ENCODE results near the gene DGKH.
"Not testable (repeated sequence)": the region's sequence is repeated elsewhere in the genome, so short reads cannot be mapped to it uniquely, and the experiment has no call there.

The DGKH gene

GRCh38 chr13:42063105-42063504 lies 14.7 kb downstream of the DGKH start:
- no peak for TF ChIP-seq CTCF (IDR thresholded peaks at IDR 0.05; ENCODE audit: insufficient read depth, missing control alignments)
- DNase-seq (ENCODE audit: insufficient read length, low spot score) (no peak), FAIRE-seq (no peak)

DNA sequence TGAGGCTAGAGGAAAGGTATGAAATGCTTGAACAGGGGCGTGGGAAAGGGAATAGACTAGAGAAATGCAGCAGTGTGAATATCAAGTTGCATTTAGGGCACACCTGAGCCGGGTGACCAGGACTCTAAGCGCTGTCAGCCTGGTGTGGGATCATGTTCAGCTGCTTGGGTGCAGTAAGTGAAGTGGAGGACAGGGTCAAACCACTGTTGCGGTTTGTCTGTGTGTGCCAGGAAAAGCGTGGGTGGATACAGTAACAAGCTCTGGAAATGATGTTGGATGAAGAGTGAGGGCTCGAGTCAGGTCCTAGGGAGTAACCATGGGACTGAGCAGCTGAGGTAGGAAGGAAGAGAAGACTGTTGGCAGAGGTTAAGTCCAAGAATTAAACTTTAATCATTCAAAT lies 15.8 kb downstream of the DGKH start:
- no peak for DNase-seq (ENCODE audit: insufficient read length, low spot score)
- FAIRE-seq: no peak
- no peak for TF ChIP-seq CTCF (IDR thresholded peaks at IDR 0.05; ENCODE audit: insufficient read depth, missing control alignments)

DNA sequence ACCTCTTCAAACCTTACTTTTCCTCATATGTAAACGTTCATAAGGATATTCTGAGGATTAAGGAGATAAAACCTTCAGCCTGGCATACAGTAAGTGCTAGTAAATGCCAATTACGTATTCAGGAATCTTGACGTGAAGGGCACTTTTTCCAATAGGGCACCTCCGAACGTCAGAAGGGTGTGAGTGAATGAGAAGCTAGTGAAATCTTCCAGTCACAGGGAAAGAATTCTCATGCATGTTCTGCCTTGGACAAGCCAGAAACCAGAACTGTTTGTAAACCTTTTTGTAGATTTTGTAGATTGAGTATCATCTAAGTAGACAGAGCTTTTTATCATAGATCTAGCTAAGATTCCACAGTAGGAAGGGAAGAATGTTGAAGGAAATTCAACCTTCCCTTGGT lies 16.5 kb downstream of the DGKH start:
- DNase-seq (ENCODE audit: insufficient read length, low spot score) (no peak), FAIRE-seq (no peak)
- TF ChIP-seq CTCF (IDR thresholded peaks at IDR 0.05; ENCODE audit: insufficient read depth, missing control alignments): no peak

- no peak for DNase-seq (ENCODE audit: insufficient read length, low spot score)
- FAIRE-seq: no peak
- TF ChIP-seq CTCF (IDR thresholded peaks at IDR 0.05; ENCODE audit: insufficient read depth, missing control alignments): no peak
Measured at GRCh38 chr13:42065414-42065813, 17.0 kb downstream of the DGKH start.

GRCh38 chr13:42066542-42066941 lies 18.1 kb downstream of the DGKH start:
- no peak for FAIRE-seq

DNA sequence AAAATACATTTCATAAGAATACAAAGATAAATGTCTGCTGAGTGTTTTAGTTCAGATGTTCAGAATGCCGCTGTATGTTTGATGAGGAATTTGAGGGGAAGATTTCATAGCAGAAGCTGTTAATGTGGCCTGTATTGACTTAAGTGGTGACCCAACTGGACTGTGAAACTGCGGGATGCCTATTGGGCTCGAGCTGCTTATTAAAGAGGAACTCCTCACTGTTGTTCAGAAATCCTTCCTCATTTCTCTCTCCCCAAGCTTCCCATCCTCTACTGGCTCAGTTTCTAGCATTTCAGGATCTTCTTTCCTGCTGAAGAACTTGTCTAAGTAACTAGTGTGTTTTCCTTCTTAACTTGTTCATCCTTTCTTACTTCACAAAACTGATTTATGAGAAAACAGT lies 20.4 kb downstream of the DGKH start:
- TF ChIP-seq CTCF (IDR thresholded peaks at IDR 0.05; ENCODE audit: insufficient read depth, missing control alignments): no peak
- no peak for FAIRE-seq
- DNase-seq (ENCODE audit: insufficient read length, low spot score): no peak

More at GRCh38 chr13:42066542-42066941, 18.1 kb downstream of the DGKH start:
- DNase-seq (ENCODE audit: insufficient read length, low spot score): no peak
- TF ChIP-seq CTCF (IDR thresholded peaks at IDR 0.05; ENCODE audit: insufficient read depth, missing control alignments): no peak

- not testable (repeated sequence) for DNase-seq (ENCODE audit: insufficient read length, low spot score); FAIRE-seq
Measured at GRCh38 chr13:42070599-42070998, 22.2 kb downstream of the DGKH start.

- FAIRE-seq; DNase-seq (ENCODE audit: insufficient read length, low spot score): not testable (repeated sequence)
Measured at GRCh38 chr13:42071179-42071578, 22.7 kb downstream of the DGKH start.

Measured in D721Med (cell line).